ENCODE measurements around the gene GLIS1. TPM values are rescaled to one million over a fixed set of nuclear protein-coding genes. Genes with fewer than 3 reads are reported as not detected.

The GLIS1 gene
- total and polyA plus RNA-seq, 10 of the 15 experiments (the other 5 are each of a cell fraction or from before 2014, with no cell fraction given): not detected

DNA sequence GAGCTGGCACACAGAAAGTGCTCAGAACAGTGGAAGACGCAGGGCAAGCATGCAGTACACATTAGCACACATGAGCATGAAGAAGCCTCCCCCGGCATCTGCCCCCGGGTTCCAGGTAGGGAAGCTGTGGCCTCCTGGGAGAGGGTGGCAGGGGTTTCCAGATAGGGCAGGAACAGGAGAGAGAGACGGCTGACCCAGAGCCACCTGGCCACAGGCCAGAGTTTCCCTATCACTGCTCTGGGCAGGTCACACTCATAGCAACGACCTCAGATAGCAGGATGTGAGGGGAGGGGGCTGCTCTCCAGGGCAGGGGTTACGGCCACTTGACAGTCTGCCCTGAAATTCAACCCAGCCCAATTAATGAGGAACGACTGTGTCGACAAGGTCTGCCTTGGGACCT, 36.6 kb downstream of the GLIS1 start:
- FAIRE-seq: no peak
- no peak overlapping the region for H3K9ac ChIP-seq (ENCODE audit: control insufficient read depth, insufficient read depth, low read length)
- no peaks in the 10 kb centered on the region for H3K4me1 ChIP-seq (ENCODE audit: control insufficient read depth, insufficient read depth, low read length)
- peaks cover 4% of the 10 kb centered on the region; the same call in 1 of the 2 replicates for H4K20me1 ChIP-seq (ENCODE audit: control insufficient read depth, insufficient read depth)
- 21% methylated on average over 8 of the region's 8 CpGs for WGBS (ENCODE audit: insufficient coverage, insufficient replicate concordance, low lambda C conversion rate, missing lambda C conversion rate)
- no peak overlapping the region for H3K4me2 ChIP-seq (ENCODE audit: control insufficient read depth, insufficient read depth)
- no peak for ATAC-seq
- no peak overlapping the region for H3K4me3 ChIP-seq
- H3K36me3 ChIP-seq (ENCODE audit: control insufficient read depth in 2 of 2, insufficient read depth in 2 of 2, low read length in 1 of 2): no peaks in the 10 kb centered on the region
- H3K27ac ChIP-seq (ENCODE audit: control insufficient read depth, insufficient read depth): no peak overlapping the region
- POLR2A ChIA-PET: no interaction called here
- intact Hi-C loops (cut with micrococcal nuclease; ENCODE audit: unreplicated experiment): no loop called here
- CTCF ChIA-PET: no interaction called here
- H3K27me3 ChIP-seq (replicated peaks in 1 of 2; ENCODE audit: control insufficient read depth in 2 of 2, insufficient read depth in 2 of 2, low read length in 1 of 2): peaks cover 2 to 8% of the 10 kb centered on the region in 2 experiments; a peak in 3 of 4 replicates
- DNase-seq (ENCODE audit: low read depth, low spot score): no peak
- in situ Hi-C loops (cut with MboI): no loop called here
- BruUV-seq (replicated peaks): no TSS peak
- SMC1A ChIA-PET (ENCODE audit: uncharacterized antibody, unreplicated experiment): no interaction called here
- TF ChIP-seq SMAD1 (IDR thresholded peaks at IDR 0.05; ENCODE audit: low read depth, partially characterized antibody) (no peak), ZNF24 (IDR thresholded peaks at IDR 0.05) (no peak), EED (IDR thresholded peaks at IDR 0.05; ENCODE audit: low read depth) (no peak), MTA3 (IDR thresholded peaks at IDR 0.05; ENCODE audit: borderline replicate concordance, low read length) (no peak), HDAC2 (IDR thresholded peaks at IDR 0.05) (no peak), ZSCAN29 (IDR thresholded peaks at IDR 0.05) (no peak), SUZ12 (IDR thresholded peaks at IDR 0.05; ENCODE audit: unreplicated experiment) (no peak), ESRRA (IDR thresholded peaks at IDR 0.05; ENCODE audit: low read length) (no peak), CREM (IDR thresholded peaks at IDR 0.05; ENCODE audit: low read depth) (no peak)
- RAD21 ChIA-PET (ENCODE audit: unreplicated experiment): no interaction called here
- no peak overlapping the region for H2AFZ ChIP-seq (ENCODE audit: control insufficient read depth, low read depth, low read length)
- no peaks in the 10 kb centered on the region for H3K79me2 ChIP-seq (ENCODE audit: control insufficient read depth, insufficient read depth, low read length)
- no peaks in the 10 kb centered on the region for H3K9me3 ChIP-seq (replicated peaks; ENCODE audit: control insufficient read depth, insufficient read depth, low read length)

DNA sequence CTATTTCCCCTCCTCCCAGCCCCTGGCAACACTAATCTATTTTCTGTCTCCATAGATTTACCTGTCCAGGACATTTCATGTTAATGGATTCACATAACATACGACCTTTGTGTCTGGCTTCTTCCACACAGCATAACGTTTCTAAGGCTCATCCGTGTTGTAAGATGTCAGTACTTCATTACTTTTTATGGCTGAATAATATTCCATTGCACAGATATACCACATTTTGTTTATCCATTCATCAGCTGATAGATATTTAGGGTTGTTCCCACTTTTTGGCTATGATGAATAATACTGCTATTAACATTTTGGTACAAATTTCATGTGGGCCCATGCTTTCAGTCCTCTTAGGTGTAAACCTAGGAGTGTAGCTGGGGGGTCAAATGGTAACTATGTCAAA, 38.2 kb downstream of the GLIS1 start:
- BruUV-seq (replicated peaks): no TSS peak
- intact Hi-C loops (cut with micrococcal nuclease; ENCODE audit: unreplicated experiment) (no loop called here), in situ Hi-C loops (cut with MboI) (no loop called here)
- Histone ChIP-seq H2AFZ (ENCODE audit: control insufficient read depth, low read depth, low read length) (no peak overlapping the region), H3K36me3 (ENCODE audit: control insufficient read depth in 2 of 2, insufficient read depth in 2 of 2, low read length in 1 of 2) (no peaks in the 10 kb centered on the region), H3K27me3 (replicated peaks in 1 of 2; ENCODE audit: control insufficient read depth in 2 of 2, insufficient read depth in 2 of 2, low read length in 1 of 2) (peaks cover 0 to 3% of the 10 kb centered on the region in 2 experiments; a peak in 3 of 4 replicates), H3K79me2 (ENCODE audit: control insufficient read depth, insufficient read depth, low read length) (no peaks in the 10 kb centered on the region), H3K4me2 (ENCODE audit: control insufficient read depth, insufficient read depth) (no peak overlapping the region), H4K20me1 (ENCODE audit: control insufficient read depth, insufficient read depth) (peaks cover 4% of the 10 kb centered on the region; the same call in 1 of the 2 replicates), H3K9ac (ENCODE audit: control insufficient read depth, insufficient read depth, low read length) (no peak overlapping the region), H3K4me3 (no peak overlapping the region), H3K9me3 (replicated peaks; ENCODE audit: control insufficient read depth, insufficient read depth, low read length) (no peaks in the 10 kb centered on the region), H3K4me1 (ENCODE audit: control insufficient read depth, insufficient read depth, low read length) (no peaks in the 10 kb centered on the region), H3K27ac (ENCODE audit: control insufficient read depth, insufficient read depth) (no peak overlapping the region)
- ChIA-PET RAD21 (ENCODE audit: unreplicated experiment) (no interaction called here), POLR2A (interaction anchor here (0.6 kb wide), 1 partner anchor 27 kb away, joined by 3 read pairs; no protein-coding TSS in a partner anchor), SMC1A (ENCODE audit: uncharacterized antibody, unreplicated experiment) (no interaction called here), CTCF (no interaction called here)
- TF ChIP-seq STAT3 (IDR thresholded peaks at IDR 0.05; ENCODE audit: low read depth, low read length): no peak
- no peak for TF ChIP-seq MYB (IDR thresholded peaks at IDR 0.05; ENCODE audit: borderline replicate concordance, low read depth, low read length)
- no peak for TF ChIP-seq SMC3 (IDR thresholded peaks at IDR 0.05; ENCODE audit: borderline replicate concordance, low read length)
- no peak for TF ChIP-seq TCF3 (IDR thresholded peaks at IDR 0.05; ENCODE audit: borderline replicate concordance, insufficient read depth, low read depth, low read length)
- TF ChIP-seq KDM1A (IDR thresholded peaks at IDR 0.05; ENCODE audit: borderline replicate concordance): no peak
- no peak for DNase-seq (ENCODE audit: low read depth, low spot score)
- no peak for ATAC-seq
- 26% methylated on average over 3 of the region's 3 CpGs for WGBS (ENCODE audit: insufficient coverage, insufficient replicate concordance, low lambda C conversion rate, missing lambda C conversion rate)
- no peak for FAIRE-seq

Data from GM12878 (cell line).